HG03060 (cell line): Measurements from ENCODE around the gene DEFB108B.
"Not testable (repeated sequence)": the region's sequence is repeated elsewhere in the genome, so short reads cannot be mapped to it uniquely, and the experiment has no call there.

Experiments
- ATAC-seq: cut with Tn5 transposase; IDR thresholded peaks from one replicate; pipeline ENCODE4 v1.9.1; 2021; ENCODE audit warnings: low read depth, moderate number of reproducible peaks; ENCODE audit not compliant: unreplicated experiment

DEFB108B gene

DNA sequence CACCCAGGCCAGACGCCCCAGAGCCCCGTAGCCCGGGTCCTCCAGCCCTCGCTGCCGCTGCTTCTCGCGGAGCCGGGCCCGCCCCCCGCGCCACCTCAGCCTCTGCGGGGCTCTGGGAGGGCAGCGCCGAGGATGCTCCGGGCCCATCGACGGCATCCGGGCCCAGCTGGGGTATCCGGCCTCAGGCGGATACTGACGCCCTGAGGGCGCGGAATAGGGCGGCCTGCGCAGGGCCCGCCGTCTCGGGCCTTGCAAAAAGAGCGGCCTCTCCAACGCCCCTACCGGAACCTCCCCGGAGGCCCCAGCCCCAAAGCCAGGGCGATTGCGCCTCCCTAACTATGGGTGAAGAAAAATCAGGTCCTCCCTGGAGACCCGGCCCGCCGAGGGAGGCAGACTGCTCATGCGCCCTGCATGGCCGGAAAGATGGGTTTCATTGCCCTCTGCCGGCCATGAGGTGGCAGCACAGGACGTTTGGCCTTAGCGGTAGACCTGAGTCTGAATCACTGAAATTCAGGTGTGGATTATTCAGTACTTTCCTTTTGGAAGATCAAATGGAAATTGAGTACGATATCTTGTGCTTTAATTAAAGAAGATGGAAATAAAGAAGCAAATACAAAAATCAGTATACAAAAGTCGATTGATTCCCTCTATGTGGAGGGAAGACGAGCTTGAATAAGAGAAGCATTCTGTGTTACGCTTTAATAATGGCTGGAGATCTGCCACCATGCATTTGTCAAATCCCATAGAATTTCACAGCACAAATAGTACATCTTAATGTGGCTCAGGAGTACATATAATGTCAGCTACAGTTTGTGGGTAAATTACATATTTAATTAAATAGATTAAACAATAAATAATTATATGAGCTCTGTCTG lies 19.3 kb upstream of the DEFB108B start:
- not testable (repeated sequence) for ATAC-seq

DNA sequence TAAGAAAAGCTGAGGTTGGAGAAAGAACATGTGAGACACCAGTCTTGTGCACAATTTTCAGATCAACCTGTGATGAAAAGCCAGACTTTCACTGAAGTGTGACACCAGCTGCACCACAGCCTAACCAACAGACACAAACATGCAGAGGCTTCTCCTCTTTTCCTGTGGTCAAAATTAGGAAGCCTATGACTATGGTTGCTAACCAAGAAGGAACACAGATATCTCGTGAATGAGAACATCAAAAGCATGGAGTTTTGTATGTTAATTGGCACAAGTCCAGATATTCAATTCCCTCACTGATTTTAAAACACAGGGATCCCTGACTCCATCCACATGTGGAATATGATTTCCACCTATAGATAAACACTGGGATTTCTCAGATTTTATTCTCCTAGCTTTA lies 11.5 kb upstream of the DEFB108B start:
- ATAC-seq, result not testable (repeated sequence)

DNA sequence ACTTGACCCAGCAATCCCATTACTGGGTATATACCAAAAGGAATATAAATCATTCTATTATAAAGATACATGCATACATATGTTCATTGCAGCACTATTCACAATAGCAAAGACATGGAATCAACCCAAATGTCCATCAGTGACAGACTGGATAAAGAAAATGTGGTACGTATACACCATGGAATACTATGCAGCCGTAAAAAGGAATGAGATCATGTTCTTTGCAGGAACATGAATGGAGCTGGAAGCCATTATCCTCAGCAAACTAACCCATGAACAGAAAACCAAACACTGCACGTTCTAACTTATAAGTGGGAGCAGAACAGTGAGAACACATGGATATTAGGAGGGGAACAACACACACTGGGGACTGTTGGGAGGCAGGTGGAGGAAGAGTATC lies 3.8 kb upstream of the DEFB108B start:
- ATAC-seq, result not testable (repeated sequence)

DNA sequence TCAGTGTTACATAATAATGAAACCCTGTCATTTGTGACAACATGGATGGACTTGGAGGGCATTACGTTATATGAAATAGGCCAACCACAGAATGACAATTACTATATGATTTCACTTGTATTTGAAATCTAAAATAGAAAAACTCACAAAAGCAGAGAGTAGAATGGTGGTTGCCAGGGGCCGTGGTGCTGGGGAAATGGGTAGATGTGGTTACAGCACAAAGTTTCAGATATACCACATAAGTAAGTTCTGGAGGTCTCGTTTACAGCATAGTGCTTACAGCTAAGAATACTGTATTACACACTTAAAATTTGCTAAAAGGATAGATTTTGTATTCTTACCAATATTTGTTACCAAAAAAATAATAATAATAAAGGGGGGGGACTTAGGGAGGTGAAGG lies 3.3 kb upstream of the DEFB108B start:
- ATAC-seq, result not testable (repeated sequence)

DNA sequence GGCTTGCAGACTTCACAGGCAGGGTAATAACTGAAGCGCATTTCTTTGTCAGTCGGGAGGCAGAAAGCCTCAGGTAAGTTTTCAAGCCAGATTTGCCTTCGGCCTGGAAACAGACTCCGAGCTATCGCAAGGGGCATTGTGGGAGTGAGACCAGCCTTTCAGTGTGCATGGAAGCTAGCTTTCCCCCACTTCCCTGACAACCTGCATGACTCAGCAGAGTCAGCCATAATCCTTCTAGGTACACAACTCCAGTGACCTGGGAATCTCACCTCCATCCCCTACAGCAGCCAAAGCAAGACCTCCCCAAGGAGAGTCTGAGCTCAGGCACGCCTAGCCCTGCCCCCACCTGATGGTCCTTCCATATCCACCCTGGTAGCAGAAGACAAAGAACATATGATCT lies 9.7 kb downstream of the DEFB108B start:
- not testable (repeated sequence) for ATAC-seq

DNA sequence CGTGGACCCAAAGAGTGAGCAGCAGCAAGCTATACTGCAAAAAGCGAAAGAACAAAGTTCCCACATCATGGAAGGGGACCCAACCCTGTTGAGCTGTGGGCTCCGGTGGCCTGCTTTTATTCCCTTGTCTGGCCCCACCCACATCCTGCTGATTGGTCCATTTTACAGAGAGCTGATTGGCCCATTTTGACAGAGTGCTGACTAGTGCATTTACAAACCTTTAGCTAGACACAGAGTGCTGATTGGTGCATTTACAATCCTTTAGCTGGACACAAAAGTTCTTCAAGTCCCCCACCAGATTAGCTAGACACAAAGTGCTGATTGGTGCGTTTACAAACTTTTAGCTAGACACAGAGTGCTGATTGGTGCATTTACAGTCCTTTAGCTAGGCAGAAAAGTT lies 10.4 kb downstream of the DEFB108B start:
- ATAC-seq, result not testable (repeated sequence)

DNA sequence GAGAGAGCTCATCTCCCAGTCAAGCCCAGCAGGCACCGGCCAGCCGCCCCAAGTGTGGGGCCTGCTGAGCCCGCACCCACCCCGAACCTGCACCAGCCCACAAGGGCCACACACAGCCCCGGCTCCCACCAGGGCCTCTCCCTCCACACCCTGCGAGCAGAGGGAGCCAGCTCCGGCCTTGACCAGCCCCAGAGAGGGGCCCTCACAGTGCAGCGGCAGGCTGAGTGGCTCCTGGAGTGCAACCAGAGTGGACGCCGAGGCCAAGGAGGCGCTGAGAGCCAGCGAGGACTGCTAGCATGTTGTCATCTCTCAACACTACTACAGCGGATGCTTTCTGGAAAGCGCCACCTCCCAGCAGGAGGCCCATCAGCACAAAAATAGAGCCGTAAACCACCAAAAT lies 10.9 kb downstream of the DEFB108B start:
- ATAC-seq, result no peak

DNA sequence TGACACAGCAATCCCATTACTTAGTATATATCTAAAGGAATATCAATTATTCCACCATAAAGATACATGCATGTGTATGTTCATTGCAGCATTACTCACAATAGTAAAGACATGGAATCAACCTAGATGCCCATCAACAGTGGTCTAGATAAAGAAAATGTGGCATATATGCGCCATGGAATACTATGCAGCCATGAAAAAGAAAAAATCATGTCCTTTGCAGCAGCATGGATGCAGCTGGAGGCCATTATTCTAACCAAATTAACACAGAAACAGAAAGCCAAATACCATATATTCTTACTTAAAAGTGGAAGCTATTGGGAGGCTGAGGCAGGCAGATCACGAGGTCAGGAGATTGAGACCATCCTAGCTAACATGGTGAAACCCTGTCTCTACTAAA lies 20.9 kb downstream of the DEFB108B start:
- ATAC-seq, result not testable (repeated sequence)

DNA sequence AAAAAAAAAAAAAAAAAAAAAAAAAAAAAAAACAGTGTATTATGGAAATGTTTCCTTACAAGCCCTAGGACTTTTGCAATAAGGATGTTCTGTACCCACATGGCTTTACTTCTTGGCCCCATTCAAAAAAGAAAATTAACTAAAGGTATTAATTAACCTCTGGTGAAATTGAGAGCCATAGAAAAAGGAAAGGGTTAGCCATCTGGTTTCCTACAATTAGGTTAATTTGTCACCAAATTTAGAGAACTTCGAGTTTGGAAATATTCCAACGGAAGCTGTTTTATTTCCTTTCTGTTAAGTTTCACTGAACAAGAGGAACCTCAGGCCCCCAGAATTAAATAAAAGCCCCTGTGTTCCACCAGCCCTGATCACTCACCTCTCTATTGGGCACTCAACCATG lies 22.9 kb downstream of the DEFB108B start:
- not testable (repeated sequence) for ATAC-seq

DNA sequence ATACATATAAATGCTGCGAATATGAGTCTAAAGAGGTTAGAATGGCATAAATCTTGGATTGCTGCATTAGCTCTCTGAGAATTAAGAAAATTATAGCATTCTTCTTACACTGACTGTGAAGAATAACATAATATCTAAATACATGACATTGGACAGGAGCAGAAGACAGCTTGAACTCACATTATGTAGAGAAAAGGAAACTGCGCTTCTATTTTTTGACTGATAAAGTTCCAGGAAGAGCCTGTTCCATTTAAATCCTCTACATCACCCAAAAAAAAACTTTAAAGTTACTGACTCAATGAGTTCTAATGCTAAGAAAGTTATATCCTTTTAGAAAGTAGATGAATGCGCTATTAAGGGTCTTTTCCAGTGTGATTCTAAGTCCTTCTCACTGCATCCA lies 27.8 kb downstream of the DEFB108B start:
- not testable (repeated sequence) for ATAC-seq

DNA sequence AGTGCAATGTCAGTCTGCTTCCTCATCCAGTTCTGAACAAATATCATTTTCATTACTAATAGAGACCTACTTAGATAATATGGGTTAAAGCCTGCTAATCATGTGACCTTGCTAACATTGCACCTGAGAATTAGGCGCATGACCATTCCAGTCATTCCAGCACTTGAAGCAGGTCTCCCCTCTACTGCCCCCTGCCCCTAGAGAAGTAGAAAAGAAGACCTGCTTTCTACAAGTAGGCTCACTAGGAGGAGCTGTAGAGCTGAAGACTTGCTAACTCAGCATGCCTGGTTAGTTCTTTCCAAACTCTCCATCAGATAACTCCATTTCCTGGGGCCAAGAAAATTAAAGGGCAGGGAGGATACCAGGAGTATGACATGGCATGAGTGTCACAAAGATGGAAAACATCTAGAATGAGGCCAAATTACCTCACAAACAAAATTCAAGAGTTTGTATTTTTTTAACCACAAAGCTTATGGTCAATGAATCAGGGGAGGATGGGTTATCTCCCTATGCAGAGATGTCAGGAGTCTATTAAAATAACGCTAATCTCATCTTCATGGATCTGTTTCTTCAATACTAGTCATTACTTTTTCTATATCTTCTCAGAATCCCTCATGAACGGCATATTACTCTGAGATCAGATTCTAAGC lies 31.1 kb downstream of the DEFB108B start:
- not testable (repeated sequence) for ATAC-seq

DNA sequence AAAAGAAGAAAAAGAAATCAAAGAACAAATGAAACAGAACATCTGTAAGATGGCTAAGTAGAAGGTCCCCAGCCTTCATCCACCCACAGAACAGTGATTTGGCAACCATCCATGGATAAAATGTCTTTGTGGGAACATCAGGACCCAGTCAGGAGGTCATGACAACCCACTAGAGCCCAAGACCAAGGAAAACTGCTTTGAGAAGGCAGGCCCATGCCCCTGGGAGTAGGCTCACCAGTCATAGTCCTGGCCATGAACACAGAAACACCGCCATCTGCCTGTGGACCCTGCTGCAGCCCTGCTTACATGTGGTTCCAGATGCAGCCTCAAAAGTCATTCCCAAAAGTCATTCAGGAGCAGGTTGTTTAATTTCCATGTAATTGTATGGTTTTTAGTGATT lies 34.2 kb downstream of the DEFB108B start:
- not testable (repeated sequence) for ATAC-seq

DNA sequence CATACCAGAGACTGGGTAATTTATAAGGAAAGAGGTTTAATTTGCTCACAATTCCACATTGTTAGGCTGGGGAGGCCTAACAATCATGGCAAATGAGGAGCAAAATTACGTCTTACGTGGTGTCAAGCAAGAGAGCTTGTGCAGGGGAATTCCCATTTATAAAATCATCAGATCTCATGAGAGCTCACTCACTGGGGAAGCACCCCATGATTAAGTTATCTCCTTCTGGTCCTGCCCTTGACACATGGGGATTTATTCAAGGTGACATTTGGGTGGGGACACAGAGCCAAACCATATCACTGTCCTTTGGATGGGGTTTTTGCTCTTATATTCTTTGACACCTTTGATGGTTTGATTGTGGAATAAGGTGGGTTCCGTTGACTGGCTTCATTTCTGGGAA lies 36.9 kb downstream of the DEFB108B start:
- not testable (repeated sequence) for ATAC-seq

DNA sequence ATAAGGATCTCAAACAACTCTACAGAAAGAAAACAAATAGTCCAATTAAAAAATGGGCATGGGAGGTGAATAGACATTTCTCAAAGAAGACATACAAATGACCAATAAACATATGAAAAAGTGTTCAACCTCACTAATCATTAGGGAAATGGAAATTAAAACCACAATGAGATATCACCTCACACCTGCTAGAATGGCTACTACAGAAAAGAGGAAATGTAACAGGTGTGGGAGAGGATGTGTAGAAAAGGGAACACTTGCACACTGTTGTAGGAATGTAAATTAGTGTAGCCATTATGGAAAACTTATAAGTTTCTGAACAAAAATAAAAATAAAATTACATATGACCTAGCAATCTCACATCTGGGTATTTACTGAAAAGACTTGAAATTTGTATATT lies 37.7 kb downstream of the DEFB108B start:
- not testable (repeated sequence) for ATAC-seq

DNA sequence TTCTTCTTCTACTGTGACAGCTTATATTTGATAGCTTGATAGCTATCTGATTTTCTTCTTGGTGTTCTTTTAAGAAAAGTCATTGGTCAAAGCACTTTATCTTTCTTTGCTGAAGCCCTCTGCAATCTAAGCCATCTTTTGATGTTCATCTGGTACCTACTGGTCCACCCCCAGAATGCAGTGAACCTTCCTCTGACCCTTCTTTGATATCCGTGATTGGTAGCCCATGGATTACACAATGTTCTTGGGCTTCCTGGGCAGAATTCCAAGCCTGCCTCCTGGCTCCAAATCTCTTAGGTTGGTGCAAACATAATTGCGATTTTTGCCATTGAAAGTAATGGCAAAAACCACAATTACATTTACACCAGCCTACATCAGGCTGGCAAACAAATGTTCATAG lies 43.3 kb downstream of the DEFB108B start:
- ATAC-seq, result not testable (repeated sequence)

DNA sequence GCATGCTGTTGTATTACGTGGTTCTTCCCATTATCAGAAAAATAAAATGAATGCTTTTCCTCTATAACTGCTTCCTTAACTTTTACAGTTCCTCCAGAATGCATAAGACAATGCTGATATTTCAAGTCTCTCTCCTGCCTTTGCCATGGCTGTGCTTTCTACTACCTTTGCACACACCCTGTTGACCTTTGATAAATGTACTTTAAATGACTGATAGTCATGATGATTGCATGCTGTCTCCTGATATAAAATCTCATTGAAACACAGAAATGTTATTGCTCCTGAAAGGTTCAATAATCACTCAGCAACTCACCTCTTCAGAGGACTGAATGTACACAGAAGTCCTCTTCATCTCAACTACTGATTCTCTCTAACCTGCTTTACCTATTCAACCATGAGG lies 45.1 kb downstream of the DEFB108B start, which contains the start of gene DEFB131B:
TSS of gene DEFB131B (plus strand) at position 395 of the 400 bp plus-strand sequence. CDS start at position 395, 0 bp downstream.
- not testable (repeated sequence) for ATAC-seq

DNA sequence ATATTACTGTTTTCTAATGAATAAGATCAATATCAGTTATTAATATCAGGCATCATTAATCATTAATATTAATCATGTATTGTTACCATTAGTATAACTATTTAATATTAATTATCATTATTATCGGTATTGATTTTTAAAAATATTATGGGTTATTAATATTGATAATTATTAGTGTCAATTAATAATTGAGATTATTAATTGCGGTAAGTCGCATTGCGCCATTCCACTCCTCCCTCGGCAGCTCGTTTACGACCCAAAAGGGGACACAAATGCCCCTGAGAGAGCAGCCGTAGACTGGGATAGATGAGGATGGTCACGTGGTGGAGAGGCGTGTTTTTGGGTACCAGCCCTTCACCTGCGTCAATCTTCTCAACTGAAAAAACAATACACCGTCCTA lies 52.8 kb downstream of the DEFB108B start:
- ATAC-seq, result not testable (repeated sequence)
